ENCODE results near the gene HES5.
"Not testable (repeated sequence)": the region's sequence is repeated elsewhere in the genome, so short reads cannot be mapped to it uniquely, and the experiment has no call there.

Gene HES5, protein sequence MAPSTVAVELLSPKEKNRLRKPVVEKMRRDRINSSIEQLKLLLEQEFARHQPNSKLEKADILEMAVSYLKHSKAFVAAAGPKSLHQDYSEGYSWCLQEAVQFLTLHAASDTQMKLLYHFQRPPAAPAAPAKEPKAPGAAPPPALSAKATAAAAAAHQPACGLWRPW

DNA sequence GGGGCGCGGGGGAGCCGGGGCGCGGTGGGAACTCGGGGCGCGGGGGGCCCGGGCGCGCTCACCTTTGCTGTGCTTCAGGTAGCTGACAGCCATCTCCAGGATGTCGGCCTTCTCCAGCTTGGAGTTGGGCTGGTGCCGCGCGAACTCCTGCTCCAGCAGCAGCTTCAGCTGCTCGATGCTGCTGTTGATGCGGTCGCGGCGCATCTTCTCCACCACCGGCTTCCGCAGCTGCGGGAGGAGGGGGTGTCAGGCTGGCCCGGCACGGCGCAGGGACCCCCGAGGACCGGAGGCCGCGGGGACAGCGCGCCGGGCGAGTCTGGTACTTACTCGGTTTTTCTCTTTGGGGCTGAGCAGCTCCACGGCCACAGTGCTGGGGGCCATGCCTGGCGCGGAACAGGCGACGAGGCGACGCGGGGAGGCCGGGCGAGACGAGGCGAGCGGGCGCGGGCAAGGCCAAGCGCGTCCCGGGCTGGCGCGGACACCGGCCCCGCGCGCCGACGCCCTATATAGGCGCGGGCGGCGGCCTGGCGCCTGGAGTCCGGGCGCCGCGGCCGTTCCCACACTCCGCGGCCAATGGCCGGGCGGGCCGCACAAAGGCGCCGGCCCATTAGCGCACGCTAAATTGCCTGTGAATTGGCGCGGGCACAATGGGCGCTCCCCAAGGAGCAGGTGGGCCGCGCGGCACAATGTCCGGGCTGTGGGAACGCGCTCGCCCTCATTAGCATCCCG, at the start of gene HES5:
Gene HES5 (minus strand): TSS at position 480 of the 729 bp plus-strand sequence. CDS start 99 bp downstream, at position 381.
- H3K4me3 ChIP-seq (ENCODE audit: low read depth, low read length) = no peak within 1 kb of the TSS
- DNase-seq (ENCODE audit: low read depth) = no peak

DNA sequence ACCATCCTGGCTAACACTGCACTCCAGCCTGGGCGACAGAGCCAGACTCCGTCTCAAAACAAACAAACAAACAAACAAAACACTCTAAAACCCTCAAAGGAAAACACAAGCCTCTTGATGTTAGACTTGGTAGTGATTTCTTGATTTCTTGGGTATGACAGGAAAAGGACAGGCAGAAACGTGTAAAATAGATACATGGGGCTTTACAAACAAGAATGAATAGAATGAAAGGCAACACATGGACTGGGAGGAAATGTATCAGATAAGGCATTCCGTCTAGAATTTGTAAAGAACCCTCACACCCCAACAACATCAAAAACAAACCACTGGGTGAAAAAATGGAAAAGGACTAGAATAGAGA, 48.7 kb upstream of the HES5 start:
- DNase-seq (ENCODE audit: low read depth) = no peak
- H3K4me3 ChIP-seq (ENCODE audit: low read depth, low read length) = no peak overlapping the region

DNA sequence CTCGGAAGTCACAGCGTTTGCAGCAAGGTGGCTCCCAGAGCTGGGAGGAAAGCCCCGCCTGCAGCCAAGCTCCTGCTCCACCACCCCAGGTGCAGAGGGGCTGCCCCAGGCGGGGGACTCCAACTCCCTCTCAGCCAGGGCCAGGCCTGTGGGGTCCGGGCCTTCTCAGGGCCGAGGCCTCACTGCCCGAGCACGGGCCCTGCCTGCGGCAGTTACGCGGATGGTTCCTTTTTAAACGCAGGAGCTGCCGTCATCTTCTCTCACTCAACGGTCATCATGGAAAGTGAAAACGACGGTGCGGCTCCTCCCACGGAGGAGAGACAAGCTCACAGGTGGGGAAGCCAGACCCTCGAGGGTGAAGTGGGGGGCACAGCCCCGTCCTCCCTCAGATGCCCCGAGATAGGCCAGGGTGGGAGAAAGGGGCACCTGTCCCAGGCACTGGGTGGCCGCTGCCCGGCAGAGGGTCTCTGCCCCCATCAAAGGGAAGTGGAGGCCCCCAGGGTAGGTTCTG, 47.6 kb upstream of the HES5 start:
- H3K4me3 ChIP-seq (ENCODE audit: low read depth, low read length); DNase-seq (ENCODE audit: low read depth): not testable (repeated sequence)

DNA sequence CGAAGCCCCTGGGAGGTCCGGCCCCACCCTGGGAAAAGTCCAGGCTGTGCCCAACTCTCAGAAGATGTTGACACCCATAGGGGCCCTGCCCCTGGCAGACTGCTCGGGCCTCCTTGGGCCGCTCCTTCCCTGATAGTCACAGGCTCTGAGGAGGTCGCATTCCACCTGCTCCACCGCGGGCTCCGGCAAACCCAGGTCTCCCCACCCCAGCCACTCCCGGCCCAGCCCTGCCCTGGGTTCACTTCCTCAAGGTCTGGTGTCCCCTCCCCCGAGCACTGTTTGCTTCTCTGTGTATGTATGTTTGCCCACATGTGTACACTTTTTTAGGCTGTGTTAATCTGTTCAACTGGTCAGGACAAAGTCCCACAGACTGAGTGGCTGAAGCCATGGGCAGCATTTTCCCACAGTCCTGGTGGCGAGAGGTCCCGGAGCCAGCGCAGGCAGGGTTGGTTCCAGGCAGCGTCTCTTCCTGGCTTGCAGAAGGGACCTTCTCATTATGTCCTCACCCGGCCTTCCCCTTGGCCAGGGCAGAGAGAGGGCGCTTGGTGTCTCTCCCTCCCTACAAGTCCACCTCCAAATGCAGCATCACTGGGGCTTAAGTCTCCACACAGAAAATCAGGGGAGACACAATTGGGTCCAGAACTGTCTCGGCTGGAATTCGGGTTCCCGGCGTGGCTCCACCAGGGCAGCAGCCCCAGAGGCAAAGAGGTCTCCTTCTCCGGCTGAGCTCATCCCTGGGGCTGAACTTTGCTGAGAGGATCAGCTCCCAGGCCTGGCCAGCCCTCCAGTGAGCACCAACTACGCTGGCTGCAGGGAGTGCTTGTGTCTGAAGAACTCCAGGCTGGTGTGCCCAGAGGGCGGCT, 46.0 kb upstream of the HES5 start:
- DNase-seq (ENCODE audit: low read depth) = no peak
- H3K4me3 ChIP-seq (ENCODE audit: low read depth, low read length) = no peak overlapping the region

DNA sequence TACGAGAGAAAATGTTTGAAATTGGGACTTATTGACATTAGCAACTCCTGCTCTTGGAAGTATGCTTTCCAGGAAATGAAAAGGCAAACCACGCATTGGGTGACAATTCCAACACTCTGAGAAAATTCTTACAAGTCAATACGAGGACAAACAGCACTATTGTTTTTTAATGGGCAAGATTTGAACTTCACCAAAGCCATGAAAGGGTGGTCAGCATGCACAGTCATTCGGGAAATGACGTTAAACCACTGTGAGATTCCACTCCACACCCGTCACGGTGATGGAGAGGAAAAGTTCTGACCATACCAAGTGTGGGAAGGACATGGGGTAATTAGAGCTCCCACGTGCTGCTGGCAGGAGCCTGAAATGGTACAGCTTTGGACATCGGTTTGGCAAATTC, 44.3 kb upstream of the HES5 start:
- no peak for DNase-seq (ENCODE audit: low read depth)
- no peak overlapping the region for H3K4me3 ChIP-seq (ENCODE audit: low read depth, low read length)

DNA sequence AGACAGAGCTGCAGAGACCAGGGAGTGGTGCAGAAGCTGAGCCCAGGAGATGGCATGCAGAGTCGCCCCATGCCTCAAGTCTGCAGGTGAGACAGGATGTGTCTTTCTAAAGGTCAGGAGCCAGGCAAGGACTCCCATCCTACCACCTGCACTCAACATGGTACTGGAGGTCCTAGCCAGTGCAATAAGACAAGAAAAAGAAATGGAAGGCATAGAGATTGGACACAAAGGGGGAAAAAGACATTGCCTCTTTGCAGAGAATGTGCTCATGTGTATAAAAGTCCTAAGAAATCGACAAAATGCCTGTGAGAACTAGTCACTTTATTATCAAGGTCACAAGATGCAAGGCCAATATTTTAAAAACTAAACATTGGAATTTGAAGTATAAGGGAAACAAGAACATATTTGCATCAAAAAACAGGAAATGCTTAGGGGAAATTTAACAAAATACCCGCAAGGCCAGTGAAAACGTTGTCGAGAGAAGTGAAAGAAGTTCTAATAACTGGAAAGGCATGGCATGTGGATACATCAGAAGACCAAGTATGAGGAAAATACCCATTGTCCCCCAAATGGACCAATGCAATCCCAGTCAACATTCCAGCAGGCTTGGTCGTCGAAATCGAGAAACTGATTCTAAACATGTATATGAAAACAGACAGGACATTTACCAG, 43.3 kb upstream of the HES5 start:
- no peak for DNase-seq (ENCODE audit: low read depth)
- no peak overlapping the region for H3K4me3 ChIP-seq (ENCODE audit: low read depth, low read length)

DNA sequence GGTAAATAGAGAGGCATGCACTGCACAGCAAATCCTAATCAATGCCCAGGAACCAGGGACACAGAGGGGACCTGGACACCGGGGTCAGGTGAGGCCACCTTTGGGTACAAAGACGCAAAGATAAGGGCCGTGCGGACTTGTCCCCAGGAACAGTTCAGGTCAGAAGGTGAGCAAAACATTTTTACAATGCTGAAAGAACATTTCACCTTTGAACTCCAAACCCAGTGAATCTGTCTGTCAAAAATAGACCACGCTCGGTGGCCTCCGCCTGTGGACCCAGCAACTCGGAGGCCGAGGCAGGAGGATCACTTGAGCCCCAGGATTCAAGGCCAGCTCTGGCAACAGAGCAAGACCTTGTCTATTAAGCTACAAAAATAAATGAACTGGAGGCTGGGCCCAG, 41.3 kb upstream of the HES5 start:
- no peak overlapping the region for H3K4me3 ChIP-seq (ENCODE audit: low read depth, low read length)
- DNase-seq (ENCODE audit: low read depth) = no peak

DNA sequence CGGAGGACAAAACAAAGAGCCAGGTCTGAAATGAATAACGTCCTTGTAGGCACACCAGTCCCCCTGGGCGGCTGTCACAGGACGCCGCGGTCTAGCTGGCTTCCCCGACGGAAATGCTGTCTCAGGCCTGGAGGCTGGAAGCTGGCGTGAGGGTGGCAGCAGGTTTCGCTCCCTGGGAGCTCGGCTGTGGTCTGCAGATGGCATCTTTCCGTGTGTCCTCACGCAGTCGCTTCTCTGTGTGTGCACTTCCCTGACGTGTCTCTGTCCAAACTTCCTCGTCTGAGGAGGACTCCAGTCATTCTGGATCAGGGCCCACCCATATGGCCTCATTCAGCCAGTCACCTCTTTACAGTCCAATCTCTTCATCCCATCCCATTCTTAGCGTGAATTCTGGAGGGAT, 40.3 kb upstream of the HES5 start:
- no peak overlapping the region for H3K4me3 ChIP-seq (ENCODE audit: low read depth, low read length)
- no peak for DNase-seq (ENCODE audit: low read depth)

DNA sequence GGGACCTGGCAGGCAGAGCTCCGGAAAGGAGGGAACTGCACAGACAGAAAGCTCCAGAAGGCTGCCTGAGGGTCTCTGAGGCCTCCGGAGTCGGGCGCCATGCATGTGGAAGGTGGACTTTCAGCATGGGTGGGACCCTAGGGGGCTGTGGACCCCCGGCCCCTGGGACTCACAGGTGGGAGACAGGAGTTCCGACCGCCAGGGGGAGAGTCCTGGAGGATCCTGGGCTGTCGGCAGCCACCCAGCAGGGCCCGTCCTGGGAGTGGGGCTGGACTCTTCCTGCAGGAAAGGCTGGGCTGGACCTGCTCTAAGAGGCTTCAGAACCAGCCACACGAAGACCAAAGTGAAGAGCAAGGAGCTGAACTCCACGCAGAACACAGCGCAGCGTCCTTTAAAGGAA, 39.6 kb upstream of the HES5 start:
- not testable (repeated sequence) for H3K4me3 ChIP-seq (ENCODE audit: low read depth, low read length); DNase-seq (ENCODE audit: low read depth)

DNA sequence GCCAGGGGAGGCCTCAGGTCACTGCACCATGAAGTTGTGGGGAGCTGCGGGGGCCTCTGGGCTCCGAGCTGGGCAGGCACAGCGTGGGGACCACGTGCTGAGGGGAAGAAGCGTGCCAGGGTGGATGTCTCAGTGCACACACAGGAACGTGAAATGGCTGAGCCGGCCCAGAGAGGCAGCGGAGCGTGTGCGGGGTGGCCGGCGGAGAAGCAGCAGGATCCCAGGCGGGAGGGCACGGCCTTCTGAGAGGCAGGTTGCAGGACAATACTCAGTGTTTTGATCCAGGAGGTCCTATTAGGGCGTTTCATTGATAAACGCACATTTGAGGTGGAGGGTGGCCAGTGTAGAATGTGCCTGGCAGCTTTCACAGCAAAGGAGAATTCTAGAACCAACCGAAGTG, 39.0 kb upstream of the HES5 start:
- no peak overlapping the region for H3K4me3 ChIP-seq (ENCODE audit: low read depth, low read length)
- DNase-seq (ENCODE audit: low read depth) = no peak

DNA sequence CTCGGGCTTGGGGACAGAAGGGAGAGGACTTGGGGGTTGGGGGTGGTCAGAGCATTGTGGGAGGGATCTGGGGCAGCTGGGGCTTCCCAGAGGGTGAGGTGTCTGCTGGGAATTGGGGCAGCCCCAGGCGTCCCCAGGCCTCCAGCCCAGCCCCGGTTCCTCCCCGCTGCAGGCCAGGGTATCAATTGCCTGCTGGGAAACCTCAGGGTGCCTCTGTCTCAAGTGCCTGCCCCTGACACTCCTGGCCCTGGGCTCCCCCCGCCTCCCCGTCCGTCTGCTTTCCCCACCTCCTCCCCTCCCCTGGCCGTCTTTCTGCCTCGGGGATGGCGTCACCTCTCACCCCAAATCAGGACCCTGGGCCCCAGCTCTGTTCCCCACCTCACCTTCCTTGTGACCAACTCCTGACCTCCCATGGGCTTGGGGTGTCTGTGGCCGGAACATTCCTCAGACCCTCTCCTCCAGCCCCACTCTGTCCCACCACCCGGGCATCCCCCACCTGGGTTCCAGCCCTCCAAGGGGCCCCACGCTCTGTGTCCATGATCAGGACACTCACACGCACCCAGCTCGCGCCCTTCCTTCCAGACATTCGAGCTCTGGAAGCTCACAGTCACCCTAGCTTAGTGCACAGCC, 38.2 kb upstream of the HES5 start:
- DNase-seq (ENCODE audit: low read depth) = not testable (repeated sequence)

DNA sequence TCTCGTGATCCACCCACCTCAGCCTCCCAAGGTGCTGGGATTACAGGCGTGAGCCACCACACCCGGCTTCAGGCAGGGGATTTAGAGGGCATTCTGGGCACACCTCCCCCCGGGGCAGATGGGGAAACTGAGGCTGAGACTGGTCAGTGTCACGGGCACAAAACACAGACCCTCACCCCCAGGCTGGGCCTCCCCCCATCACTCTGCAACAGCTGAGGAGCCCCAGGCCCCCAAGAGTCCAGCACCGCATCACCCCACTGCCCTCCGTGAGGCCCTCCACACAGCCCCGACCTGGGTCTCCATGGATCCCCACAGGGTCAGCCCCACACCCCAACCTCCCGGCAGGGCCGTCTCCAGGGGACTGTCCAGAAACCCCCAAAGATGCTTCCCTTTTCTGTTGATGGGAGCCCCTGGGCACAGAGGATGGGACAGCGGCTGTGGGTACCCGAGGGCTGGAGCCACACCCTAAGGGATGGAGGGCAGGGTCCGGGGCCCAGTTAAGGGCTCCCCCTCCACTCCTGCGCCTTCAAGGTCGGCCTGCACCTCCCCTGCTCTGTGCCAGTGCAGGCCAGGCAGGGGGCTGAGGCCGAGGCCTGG, 37.1 kb upstream of the HES5 start:
- DNase-seq (ENCODE audit: low read depth) = no peak

More for the DNA sequence above, 38.2 kb upstream of the HES5 start:
- H3K4me3 ChIP-seq (ENCODE audit: low read depth, low read length) = not testable (repeated sequence)

DNA sequence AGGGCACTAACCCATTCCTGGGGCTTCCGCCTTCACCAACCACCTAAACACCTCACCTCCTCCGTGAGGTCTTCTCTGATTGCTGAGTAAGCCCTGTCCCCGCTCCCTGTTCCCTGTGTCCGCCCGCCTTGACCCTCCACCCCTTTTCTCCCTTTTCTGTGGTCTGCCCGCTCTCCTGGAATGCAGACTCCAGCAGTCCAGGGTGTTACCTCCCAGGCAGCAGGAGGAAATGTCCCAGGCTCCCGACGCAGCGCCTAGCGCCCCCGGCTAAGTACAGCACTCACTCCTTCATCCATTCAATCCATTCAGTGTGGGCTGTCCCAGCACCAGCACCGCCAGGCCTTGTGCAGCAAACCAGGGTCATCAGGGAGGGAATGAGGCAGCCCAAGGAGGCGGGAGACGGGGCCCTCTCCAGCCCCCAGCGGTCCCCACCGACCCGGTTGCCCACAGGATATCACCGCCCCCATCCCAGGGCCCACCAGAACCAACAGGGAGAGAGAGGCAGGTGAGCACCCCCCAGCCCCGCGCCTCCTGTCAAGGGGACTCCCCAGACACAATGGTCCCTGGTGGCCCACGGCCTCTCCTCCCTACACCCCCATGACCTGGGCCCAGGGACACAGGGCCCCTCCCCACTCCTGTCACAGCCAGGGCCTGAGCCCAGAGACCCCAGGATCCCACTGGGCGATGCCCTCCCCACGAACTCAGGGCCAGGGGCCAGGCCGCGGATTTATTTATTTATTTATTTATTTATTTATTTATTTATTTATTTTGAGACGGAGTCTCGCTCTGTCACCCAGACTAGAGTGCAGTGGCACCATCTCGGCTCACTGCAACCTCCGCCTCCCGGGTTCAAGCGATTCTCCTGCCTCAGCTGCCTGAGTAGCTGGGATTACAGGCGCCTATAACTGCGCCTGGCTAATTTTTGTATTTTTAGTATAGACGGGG, 36.3 kb upstream of the HES5 start:
- H3K4me3 ChIP-seq (ENCODE audit: low read depth, low read length) = no peak overlapping the region
- no peak for DNase-seq (ENCODE audit: low read depth)

More for the DNA sequence above, 37.1 kb upstream of the HES5 start:
- no peak overlapping the region for H3K4me3 ChIP-seq (ENCODE audit: low read depth, low read length)

DNA sequence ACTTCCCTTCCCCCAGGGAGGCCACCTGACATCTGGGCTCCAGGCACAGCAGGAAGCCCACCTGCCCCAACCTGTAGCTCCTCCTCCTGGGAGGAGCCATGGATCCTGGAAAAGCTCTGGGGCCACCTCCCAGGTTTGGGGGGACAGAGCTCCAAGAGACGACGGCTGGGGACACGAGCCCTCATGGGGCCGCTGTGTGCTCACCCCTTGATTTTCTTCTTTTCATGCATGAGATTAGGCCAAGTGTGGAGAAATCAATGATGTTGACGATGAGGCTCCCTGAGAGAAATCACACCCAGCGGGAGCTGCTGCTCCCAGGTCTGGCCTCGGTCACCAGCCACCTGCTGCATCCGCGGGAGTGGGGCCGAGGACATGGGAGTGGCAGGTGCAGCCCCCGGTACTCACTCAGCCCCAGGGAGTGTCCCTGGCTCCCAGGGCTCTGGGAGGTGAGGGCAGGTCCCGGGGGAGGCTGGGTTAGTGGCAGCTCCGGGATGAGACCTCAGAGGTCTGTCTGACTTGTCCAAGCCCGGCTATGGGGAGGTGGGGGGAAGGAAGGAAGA, 34.8 kb upstream of the HES5 start:
- no peak overlapping the region for H3K4me3 ChIP-seq (ENCODE audit: low read depth, low read length)
- no peak for DNase-seq (ENCODE audit: low read depth)

DNA sequence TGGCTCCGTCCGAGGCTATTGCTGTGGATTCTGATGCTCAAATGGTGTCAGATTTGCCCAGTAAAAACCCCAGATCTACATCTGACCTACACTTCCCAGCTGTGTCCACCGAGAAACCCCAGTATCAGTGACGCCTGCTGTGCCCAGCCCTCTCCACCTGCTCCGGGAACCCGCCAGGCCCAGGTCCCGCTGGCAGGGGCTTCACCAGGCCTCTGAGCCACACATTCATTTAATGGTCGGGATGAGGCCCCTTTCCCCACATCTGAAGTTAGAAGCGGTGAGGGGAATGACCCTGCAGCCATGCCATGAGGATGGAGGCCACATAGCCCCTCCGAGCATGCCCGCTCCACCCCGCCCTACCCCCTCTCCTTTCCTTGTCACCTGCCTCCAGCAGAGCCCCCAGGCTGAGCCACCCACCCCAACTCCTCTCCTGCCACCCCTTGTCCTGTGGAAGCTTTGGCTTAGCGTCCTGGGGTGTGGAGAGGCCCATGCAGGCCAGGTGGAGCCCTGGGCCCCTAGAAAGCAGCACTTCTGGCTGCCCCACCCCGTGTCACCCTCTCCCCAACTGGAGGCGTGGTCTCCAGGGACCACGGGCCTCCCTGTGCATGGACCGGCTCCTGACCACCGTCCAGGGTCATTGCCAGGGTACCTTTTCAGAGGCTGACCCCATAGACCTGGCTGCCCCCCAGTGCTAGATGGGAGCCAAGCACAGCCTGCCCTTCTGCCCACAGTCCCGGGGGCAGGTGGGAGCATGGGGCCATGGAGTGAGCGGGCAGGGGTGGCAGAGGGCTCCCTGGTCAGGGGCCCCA, 34.1 kb upstream of the HES5 start:
- no peak overlapping the region for H3K4me3 ChIP-seq (ENCODE audit: low read depth, low read length)
- no peak for DNase-seq (ENCODE audit: low read depth)

DNA sequence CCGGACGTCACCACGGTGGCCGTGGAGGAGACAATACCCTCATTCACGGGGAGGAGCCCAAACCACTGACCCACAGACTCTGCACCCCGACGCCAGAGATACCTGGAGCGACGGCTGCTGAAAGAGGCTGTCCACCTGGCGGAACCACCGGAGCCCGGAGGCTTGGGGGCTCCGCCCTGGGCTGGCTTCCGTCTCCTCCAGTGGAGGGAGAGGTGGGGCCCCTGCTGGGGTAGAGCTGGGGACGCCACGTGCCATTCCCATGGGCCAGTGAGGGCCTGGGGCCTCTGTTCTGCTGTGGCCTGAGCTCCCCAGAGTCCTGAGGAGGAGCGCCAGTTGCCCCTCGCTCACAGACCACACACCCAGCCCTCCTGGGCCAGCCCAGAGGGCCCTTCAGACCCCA, 33.1 kb upstream of the HES5 start:
- no peak overlapping the region for H3K4me3 ChIP-seq (ENCODE audit: low read depth, low read length)
- DNase-seq (ENCODE audit: low read depth) = no peak

Data from skeletal muscle cell (primary cell).